Head of caudate nucleus (tissue), 42 donors: ENCODE results near the gene PBX1.

Experiments used
- DNase-seq, 42 donors: peaks; one replicate each; pipeline versions ENCODE4 v3.0.0 to v3.0.0-alpha.2; 2020 to 2021; ENCODE audit warnings: mixed read lengths in 7 of 42
- intact Hi-C: fragments of 100-400 bp; cut with DNase I; formaldehyde crosslinking; loops from one replicate; pipeline ENCODE4 v1.15.0; 2022

PBX1 gene

GRCh38 chr1:164703960-164704411 lies 145.0 kb downstream of the PBX1 start:
- intact Hi-C loops, result no loop called here

GRCh38 chr1:164704954-164705353 lies 146.0 kb downstream of the PBX1 start:
- DNase-seq, result peak in 1 of 42 donors; percentile 56
- intact Hi-C loops, result no loop called here

More at GRCh38 chr1:164703960-164704411, 145.0 kb downstream of the PBX1 start:
- no peak for DNase-seq

GRCh38 chr1:164706606-164706987 lies 147.6 kb downstream of the PBX1 start:
- DNase-seq, result no peak
- intact Hi-C loops, result no loop called here

GRCh38 chr1:164707868-164708331 lies 148.9 kb downstream of the PBX1 start:
- no peak for DNase-seq
- intact Hi-C loops, result no loop called here

- no peak for DNase-seq
- intact Hi-C loops, result no loop called here
Observed at GRCh38 chr1:164708596-164708995, 149.6 kb downstream of the PBX1 start.

- intact Hi-C loops, result no loop called here
- DNase-seq, result no peak
Observed at GRCh38 chr1:164709126-164709525, 150.1 kb downstream of the PBX1 start.

GRCh38 chr1:164709541-164710278 lies 150.7 kb downstream of the PBX1 start:
- intact Hi-C loops, result no loop called here
- DNase-seq, result no peak

- intact Hi-C loops, result no loop called here
- no peak for DNase-seq
Observed at GRCh38 chr1:164712131-164713036, 153.4 kb downstream of the PBX1 start.

- no peak for DNase-seq
- intact Hi-C loops, result no loop called here
Observed at GRCh38 chr1:164713456-164714207, 154.6 kb downstream of the PBX1 start.

- no peak for DNase-seq
- intact Hi-C loops, result no loop called here
Observed at GRCh38 chr1:164716992-164717703, 158.2 kb downstream of the PBX1 start.

GRCh38 chr1:164718821-164719220 lies 159.8 kb downstream of the PBX1 start:
- no peak for DNase-seq
- intact Hi-C loops, result no loop called here

- DNase-seq, result no peak
- intact Hi-C loops, result loop anchor here (10.0 kb wide), 1 partner anchor 65 kb away; no protein-coding TSS in a partner anchor
Observed at GRCh38 chr1:164719676-164720439, 160.9 kb downstream of the PBX1 start.

- no peak for DNase-seq
- intact Hi-C loops, result loop anchor here (10.0 kb wide), 1 partner anchor 64 kb away; no protein-coding TSS in a partner anchor
Observed at GRCh38 chr1:164720440-164721227, 161.7 kb downstream of the PBX1 start.

- no peak for DNase-seq
- intact Hi-C loops, result loop anchor here (10.0 kb wide), 1 partner anchor 64 kb away; no protein-coding TSS in a partner anchor
Observed at GRCh38 chr1:164721228-164721496, 162.2 kb downstream of the PBX1 start.

- intact Hi-C loops, result loop anchor here (10.0 kb wide), 1 partner anchor 61 kb away; no protein-coding TSS in a partner anchor
- peak in 11 of 42 donors; percentile 22 to 63 (median 36) for DNase-seq
Observed at GRCh38 chr1:164723296-164723798, 164.4 kb downstream of the PBX1 start.

GRCh38 chr1:164725401-164725800 lies 166.4 kb downstream of the PBX1 start:
- intact Hi-C loops, result loop anchor here (10.0 kb wide), 1 partner anchor 59 kb away; no protein-coding TSS in a partner anchor
- no peak for DNase-seq

- no peak for DNase-seq
- intact Hi-C loops, result loop anchor here (10.0 kb wide), 1 partner anchor 59 kb away; no protein-coding TSS in a partner anchor
Observed at GRCh38 chr1:164726235-164726634, 167.3 kb downstream of the PBX1 start.
